ENCODE results near the gene POLE4. TPM values are rescaled to one million over a fixed set of nuclear protein-coding genes. Genes with fewer than 3 reads are reported as not detected.

POLE4 gene
- total and polyA plus RNA-seq, 9 of the 15 experiments (the other 6 are each of a cell fraction or from before 2014, with no cell fraction given), result 25.7 to 73.7 (median 57.3) TPM

DNA sequence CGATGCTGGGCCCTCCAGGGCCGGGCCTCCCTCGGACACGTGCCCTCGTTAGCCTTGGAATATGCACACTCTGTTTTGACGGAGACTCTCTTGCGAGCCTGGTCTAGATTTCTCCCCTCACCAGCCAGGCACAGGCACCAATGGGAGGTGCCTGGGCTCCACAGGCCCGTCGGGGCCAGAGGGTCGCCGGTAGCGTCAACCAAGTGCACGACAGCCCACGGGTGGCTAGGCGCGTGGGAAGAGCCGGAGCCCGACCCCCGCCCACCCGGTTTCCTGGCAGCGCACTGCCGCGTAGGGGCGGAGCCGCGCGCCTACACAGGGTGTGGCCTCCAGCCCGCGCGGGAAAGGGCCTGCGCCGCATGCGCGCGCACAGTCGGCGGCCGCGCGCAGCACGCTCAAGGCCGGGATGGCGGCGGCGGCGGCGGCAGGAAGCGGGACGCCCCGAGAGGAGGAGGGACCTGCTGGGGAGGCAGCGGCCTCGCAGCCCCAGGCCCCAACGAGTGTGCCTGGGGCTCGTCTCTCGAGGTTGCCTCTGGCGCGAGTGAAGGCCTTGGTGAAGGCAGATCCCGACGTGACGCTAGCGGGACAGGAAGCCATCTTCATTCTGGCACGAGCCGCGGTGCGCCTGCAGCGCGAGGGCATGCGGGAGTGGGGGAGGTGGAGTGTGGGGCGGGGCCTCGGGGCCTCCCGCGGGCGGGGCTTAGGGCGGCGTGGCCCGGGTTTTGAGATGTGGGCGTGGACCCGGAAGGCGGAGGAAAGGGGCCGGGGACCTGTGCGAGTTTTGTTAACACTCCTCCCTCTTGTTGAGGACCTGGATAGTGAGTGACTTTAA lies at the start of gene POLE4 (continued):
- TF ChIP-seq, protein P1, sequence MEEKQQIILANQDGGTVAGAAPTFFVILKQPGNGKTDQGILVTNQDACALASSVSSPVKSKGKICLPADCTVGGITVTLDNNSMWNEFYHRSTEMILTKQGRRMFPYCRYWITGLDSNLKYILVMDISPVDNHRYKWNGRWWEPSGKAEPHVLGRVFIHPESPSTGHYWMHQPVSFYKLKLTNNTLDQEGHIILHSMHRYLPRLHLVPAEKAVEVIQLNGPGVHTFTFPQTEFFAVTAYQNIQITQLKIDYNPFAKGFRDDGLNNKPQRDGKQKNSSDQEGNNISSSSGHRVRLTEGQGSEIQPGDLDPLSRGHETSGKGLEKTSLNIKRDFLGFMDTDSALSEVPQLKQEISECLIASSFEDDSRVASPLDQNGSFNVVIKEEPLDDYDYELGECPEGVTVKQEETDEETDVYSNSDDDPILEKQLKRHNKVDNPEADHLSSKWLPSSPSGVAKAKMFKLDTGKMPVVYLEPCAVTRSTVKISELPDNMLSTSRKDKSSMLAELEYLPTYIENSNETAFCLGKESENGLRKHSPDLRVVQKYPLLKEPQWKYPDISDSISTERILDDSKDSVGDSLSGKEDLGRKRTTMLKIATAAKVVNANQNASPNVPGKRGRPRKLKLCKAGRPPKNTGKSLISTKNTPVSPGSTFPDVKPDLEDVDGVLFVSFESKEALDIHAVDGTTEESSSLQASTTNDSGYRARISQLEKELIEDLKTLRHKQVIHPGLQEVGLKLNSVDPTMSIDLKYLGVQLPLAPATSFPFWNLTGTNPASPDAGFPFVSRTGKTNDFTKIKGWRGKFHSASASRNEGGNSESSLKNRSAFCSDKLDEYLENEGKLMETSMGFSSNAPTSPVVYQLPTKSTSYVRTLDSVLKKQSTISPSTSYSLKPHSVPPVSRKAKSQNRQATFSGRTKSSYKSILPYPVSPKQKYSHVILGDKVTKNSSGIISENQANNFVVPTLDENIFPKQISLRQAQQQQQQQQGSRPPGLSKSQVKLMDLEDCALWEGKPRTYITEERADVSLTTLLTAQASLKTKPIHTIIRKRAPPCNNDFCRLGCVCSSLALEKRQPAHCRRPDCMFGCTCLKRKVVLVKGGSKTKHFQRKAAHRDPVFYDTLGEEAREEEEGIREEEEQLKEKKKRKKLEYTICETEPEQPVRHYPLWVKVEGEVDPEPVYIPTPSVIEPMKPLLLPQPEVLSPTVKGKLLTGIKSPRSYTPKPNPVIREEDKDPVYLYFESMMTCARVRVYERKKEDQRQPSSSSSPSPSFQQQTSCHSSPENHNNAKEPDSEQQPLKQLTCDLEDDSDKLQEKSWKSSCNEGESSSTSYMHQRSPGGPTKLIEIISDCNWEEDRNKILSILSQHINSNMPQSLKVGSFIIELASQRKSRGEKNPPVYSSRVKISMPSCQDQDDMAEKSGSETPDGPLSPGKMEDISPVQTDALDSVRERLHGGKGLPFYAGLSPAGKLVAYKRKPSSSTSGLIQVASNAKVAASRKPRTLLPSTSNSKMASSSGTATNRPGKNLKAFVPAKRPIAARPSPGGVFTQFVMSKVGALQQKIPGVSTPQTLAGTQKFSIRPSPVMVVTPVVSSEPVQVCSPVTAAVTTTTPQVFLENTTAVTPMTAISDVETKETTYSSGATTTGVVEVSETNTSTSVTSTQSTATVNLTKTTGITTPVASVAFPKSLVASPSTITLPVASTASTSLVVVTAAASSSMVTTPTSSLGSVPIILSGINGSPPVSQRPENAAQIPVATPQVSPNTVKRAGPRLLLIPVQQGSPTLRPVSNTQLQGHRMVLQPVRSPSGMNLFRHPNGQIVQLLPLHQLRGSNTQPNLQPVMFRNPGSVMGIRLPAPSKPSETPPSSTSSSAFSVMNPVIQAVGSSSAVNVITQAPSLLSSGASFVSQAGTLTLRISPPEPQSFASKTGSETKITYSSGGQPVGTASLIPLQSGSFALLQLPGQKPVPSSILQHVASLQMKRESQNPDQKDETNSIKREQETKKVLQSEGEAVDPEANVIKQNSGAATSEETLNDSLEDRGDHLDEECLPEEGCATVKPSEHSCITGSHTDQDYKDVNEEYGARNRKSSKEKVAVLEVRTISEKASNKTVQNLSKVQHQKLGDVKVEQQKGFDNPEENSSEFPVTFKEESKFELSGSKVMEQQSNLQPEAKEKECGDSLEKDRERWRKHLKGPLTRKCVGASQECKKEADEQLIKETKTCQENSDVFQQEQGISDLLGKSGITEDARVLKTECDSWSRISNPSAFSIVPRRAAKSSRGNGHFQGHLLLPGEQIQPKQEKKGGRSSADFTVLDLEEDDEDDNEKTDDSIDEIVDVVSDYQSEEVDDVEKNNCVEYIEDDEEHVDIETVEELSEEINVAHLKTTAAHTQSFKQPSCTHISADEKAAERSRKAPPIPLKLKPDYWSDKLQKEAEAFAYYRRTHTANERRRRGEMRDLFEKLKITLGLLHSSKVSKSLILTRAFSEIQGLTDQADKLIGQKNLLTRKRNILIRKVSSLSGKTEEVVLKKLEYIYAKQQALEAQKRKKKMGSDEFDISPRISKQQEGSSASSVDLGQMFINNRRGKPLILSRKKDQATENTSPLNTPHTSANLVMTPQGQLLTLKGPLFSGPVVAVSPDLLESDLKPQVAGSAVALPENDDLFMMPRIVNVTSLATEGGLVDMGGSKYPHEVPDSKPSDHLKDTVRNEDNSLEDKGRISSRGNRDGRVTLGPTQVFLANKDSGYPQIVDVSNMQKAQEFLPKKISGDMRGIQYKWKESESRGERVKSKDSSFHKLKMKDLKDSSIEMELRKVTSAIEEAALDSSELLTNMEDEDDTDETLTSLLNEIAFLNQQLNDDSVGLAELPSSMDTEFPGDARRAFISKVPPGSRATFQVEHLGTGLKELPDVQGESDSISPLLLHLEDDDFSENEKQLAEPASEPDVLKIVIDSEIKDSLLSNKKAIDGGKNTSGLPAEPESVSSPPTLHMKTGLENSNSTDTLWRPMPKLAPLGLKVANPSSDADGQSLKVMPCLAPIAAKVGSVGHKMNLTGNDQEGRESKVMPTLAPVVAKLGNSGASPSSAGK (IDR thresholded peaks at IDR 0.05), result peak; percentile 100
- no peak for TF ChIP-seq ZNF75A (CRISPR knock-in tag; IDR thresholded peaks at IDR 0.05)
- no peak for TF ChIP-seq PCBP2 (IDR thresholded peaks at IDR 0.05; ENCODE audit: low read depth, low read length, poor library complexity, severe bottlenecking)
- TF ChIP-seq SMAD2 (IDR thresholded peaks at IDR 0.05; ENCODE audit: low read depth, low read length), result no peak
- 0 out of 2 replicates have a peak, but pooled peaks have one; percentile 65 for TF ChIP-seq IRF2 (CRISPR knock-in tag; IDR thresholded peaks at IDR 0.05)
- TF ChIP-seq ZKSCAN3 (CRISPR knock-in tag; IDR thresholded peaks at IDR 0.05), result no peak
- no peak for TF ChIP-seq NCOA6 (IDR thresholded peaks at IDR 0.05)
- TF ChIP-seq ARID3B (CRISPR knock-in tag; IDR thresholded peaks at IDR 0.05; ENCODE audit: borderline replicate concordance), result no peak
- no peak for TF ChIP-seq ARID3A (IDR thresholded peaks at IDR 0.05; ENCODE audit: borderline replicate concordance, low read depth, low read length)
- no peak; the same call in 1 of the 2 replicates for TF ChIP-seq SMAD3 (CRISPR knock-in tag; conservative IDR thresholded peaks at IDR 0.05)
- peak; percentile 16 for TF ChIP-seq ASH1L (IDR thresholded peaks at IDR 0.05; ENCODE audit: borderline replicate concordance, low read depth, partially characterized antibody)
- peak; percentile 74; the same call in 1 of the 2 replicates for TF ChIP-seq KLF13 (tag; IDR thresholded peaks at IDR 0.05; ENCODE audit: borderline replicate concordance, low read depth)

Measured in K562 (cell line).